HUES64 (cell line): ENCODE data around the gene SPATA19.

Experiments used
- H3K27ac ChIP-seq: 2 replicates; pipeline ENCODE4 v1.7.0; 2013; ENCODE audit warnings: low read depth, low read length, inconsistent platforms
- H3K27me3 ChIP-seq: 2 replicates; pipeline ENCODE4 v1.6.1; 2013; ENCODE audit warnings: mild to moderate bottlenecking, low read length; ENCODE audit not compliant: insufficient read depth
- H3K36me3 ChIP-seq: 2 replicates; pipeline ENCODE4 v1.6.1; 2013; ENCODE audit warnings: mild to moderate bottlenecking, low read length; ENCODE audit not compliant: insufficient read depth
- H3K4me1 ChIP-seq: 2 replicates; pipeline ENCODE4 v1.6.1; 2013; ENCODE audit warnings: mild to moderate bottlenecking, low read length, moderate library complexity; ENCODE audit not compliant: insufficient read depth
- H3K4me3 ChIP-seq: 2 replicates; pipeline ENCODE4 v1.5.1; 2013; ENCODE audit warnings: mild to moderate bottlenecking, low read length, moderate library complexity
- H3K9ac ChIP-seq: 2 replicates; pipeline ENCODE4 v1.6.1; 2013; ENCODE audit warnings: mild to moderate bottlenecking, low read depth, low read length
- H3K9me3 ChIP-seq: 2 replicates; pipeline ENCODE4 v1.6.1; 2013; ENCODE audit warnings: low read depth, low read length; ENCODE audit not compliant: insufficient read depth
- WGBS: fragments of 150-250, 120-280 bp; methylation state at CpG from one replicate; pipeline ENCODE4 v1.1.7; 2013; ENCODE audit warnings: missing lambda C conversion rate; 5-methylcytosine and 5-hydroxymethylcytosine counted together

Gene SPATA19

GRCh38 chr11:133816146-133816870 is 29.0 kb downstream of the SPATA19 start:
- Histone ChIP-seq H3K27me3 (no peaks in the 10 kb centered on the region), H3K9ac (no peak overlapping the region), H3K4me1 (peaks cover 12% of the 10 kb centered on the region), H3K36me3 (no peaks in the 10 kb centered on the region), H3K4me3 (no peak overlapping the region), H3K27ac (no peak overlapping the region), H3K9me3 (no peaks in the 10 kb centered on the region)
- 89% methylated on average over 5 of the region's 5 CpGs for WGBS

- H3K9ac ChIP-seq, result no peak overlapping the region
- H3K4me3 ChIP-seq, result no peak overlapping the region
- H3K9me3 ChIP-seq, result no peaks in the 10 kb centered on the region
- no peak overlapping the region for H3K27ac ChIP-seq
- WGBS, result 79% methylated on average over 5 of the region's 5 CpGs
- H3K4me1 ChIP-seq, result peaks cover 19% of the 10 kb centered on the region
- no peaks in the 10 kb centered on the region for H3K27me3 ChIP-seq
- H3K36me3 ChIP-seq, result no peaks in the 10 kb centered on the region
Observed at GRCh38 chr11:133815636-133816035, 29.7 kb downstream of the SPATA19 start.

GRCh38 chr11:133814588-133815100 is 30.7 kb downstream of the SPATA19 start:
- H3K36me3 ChIP-seq, result no peaks in the 10 kb centered on the region
- no peaks in the 10 kb centered on the region for H3K9me3 ChIP-seq
- no peak overlapping the region for H3K4me3 ChIP-seq
- H3K4me1 ChIP-seq, result peaks cover 28% of the 10 kb centered on the region
- no peaks in the 10 kb centered on the region for H3K27me3 ChIP-seq
- WGBS, result 89% methylated on average over 8 of the region's 8 CpGs
- no peak overlapping the region for H3K9ac ChIP-seq
- H3K27ac ChIP-seq, result no peak overlapping the region

- H3K9me3 ChIP-seq, result no peaks in the 10 kb centered on the region
- no peak overlapping the region for H3K4me3 ChIP-seq
- no peak overlapping the region for H3K9ac ChIP-seq
- H3K27me3 ChIP-seq, result no peaks in the 10 kb centered on the region; the same call in 1 of the 2 replicates
- H3K4me1 ChIP-seq, result peaks cover 42% of the 10 kb centered on the region
- WGBS, result 79% methylated on average over 10 of the region's 10 CpGs
- no peak overlapping the region for H3K27ac ChIP-seq
- H3K36me3 ChIP-seq, result no peaks in the 10 kb centered on the region
Observed at GRCh38 chr11:133811850-133812685, 33.2 kb downstream of the SPATA19 start.

- Histone ChIP-seq H3K9ac (no peak overlapping the region), H3K36me3 (no peaks in the 10 kb centered on the region), H3K9me3 (no peaks in the 10 kb centered on the region), H3K27ac (no peak overlapping the region), H3K4me3 (no peak overlapping the region), H3K27me3 (no peaks in the 10 kb centered on the region; the same call in 1 of the 2 replicates), H3K4me1 (peaks cover 42% of the 10 kb centered on the region)
- WGBS, result 84% methylated on average over 7 of the region's 7 CpGs
Observed at GRCh38 chr11:133810766-133811165, 34.5 kb downstream of the SPATA19 start.

GRCh38 chr11:133809569-133810491 is 35.5 kb downstream of the SPATA19 start:
- H3K4me3 ChIP-seq, result no peak overlapping the region
- H3K27ac ChIP-seq, result no peak overlapping the region
- WGBS, result 45% methylated on average over 23 of the region's 23 CpGs
- peaks cover 42% of the 10 kb centered on the region for H3K4me1 ChIP-seq
- H3K9me3 ChIP-seq, result no peaks in the 10 kb centered on the region
- H3K27me3 ChIP-seq, result no peaks in the 10 kb centered on the region; the same call in 1 of the 2 replicates
- H3K9ac ChIP-seq, result peak overlapping the region; percentile 20; the same call in 1 of the 2 replicates
- H3K36me3 ChIP-seq, result no peaks in the 10 kb centered on the region

- no peak overlapping the region for H3K4me3 ChIP-seq
- H3K4me1 ChIP-seq, result peaks cover 42% of the 10 kb centered on the region
- no peaks in the 10 kb centered on the region for H3K36me3 ChIP-seq
- H3K27me3 ChIP-seq, result no peaks in the 10 kb centered on the region; the same call in 1 of the 2 replicates
- no peaks in the 10 kb centered on the region for H3K9me3 ChIP-seq
- H3K9ac ChIP-seq, result no peak overlapping the region
- H3K27ac ChIP-seq, result no peak overlapping the region
- 65% methylated on average over 13 of the region's 13 CpGs for WGBS
Observed at GRCh38 chr11:133808393-133809140, 36.7 kb downstream of the SPATA19 start.

- 98% methylated on average over 5 of the region's 7 CpGs for WGBS
Observed at GRCh38 chr11:133803026-133803425, 42.3 kb downstream of the SPATA19 start.

GRCh38 chr11:133801356-133801755 is 44.0 kb downstream of the SPATA19 start:
- H3K27ac ChIP-seq, result no peak overlapping the region
- H3K36me3 ChIP-seq, result no peaks in the 10 kb centered on the region
- H3K9me3 ChIP-seq, result 0 out of 2 replicates have a peak, but pooled peaks cover 4% of the 10 kb centered on the region
- H3K27me3 ChIP-seq, result no peaks in the 10 kb centered on the region
- H3K4me3 ChIP-seq, result no peak overlapping the region
- no peak overlapping the region for H3K9ac ChIP-seq
- no peaks in the 10 kb centered on the region for H3K4me1 ChIP-seq
- 93% methylated on average over 4 of the region's 4 CpGs for WGBS

More at GRCh38 chr11:133803026-133803425, 42.3 kb downstream of the SPATA19 start:
- Histone ChIP-seq H3K27me3 (no peaks in the 10 kb centered on the region), H3K9ac (no peak overlapping the region), H3K4me3 (no peak overlapping the region), H3K27ac (no peak overlapping the region), H3K4me1 (no peaks in the 10 kb centered on the region), H3K36me3 (no peaks in the 10 kb centered on the region), H3K9me3 (0 out of 2 replicates have a peak, but pooled peaks cover 4% of the 10 kb centered on the region)

GRCh38 chr11:133800666-133801065 is 44.6 kb downstream of the SPATA19 start:
- 98% methylated on average over 8 of the region's 8 CpGs for WGBS
- Histone ChIP-seq H3K36me3 (no peaks in the 10 kb centered on the region), H3K9ac (no peak overlapping the region), H3K4me3 (no peak overlapping the region), H3K27ac (no peak overlapping the region), H3K27me3 (no peaks in the 10 kb centered on the region), H3K9me3 (0 out of 2 replicates have a peak, but pooled peaks cover 4% of the 10 kb centered on the region), H3K4me1 (no peaks in the 10 kb centered on the region)
